ENCODE measurements around the gene PTPRJ. TPM values are rescaled to one million over a fixed set of nuclear protein-coding genes. Genes with fewer than 3 reads are reported as not detected.
A peak's percentile ranks its signal among the peaks of the same experiment; 100 is the strongest.

Gene PTPRJ
- total and polyA plus RNA-seq, 2 of the 13 experiments (the other 11 are each of a cell fraction or from before 2014, with no cell fraction given), result 1.0 to 1.2 TPM

DNA sequence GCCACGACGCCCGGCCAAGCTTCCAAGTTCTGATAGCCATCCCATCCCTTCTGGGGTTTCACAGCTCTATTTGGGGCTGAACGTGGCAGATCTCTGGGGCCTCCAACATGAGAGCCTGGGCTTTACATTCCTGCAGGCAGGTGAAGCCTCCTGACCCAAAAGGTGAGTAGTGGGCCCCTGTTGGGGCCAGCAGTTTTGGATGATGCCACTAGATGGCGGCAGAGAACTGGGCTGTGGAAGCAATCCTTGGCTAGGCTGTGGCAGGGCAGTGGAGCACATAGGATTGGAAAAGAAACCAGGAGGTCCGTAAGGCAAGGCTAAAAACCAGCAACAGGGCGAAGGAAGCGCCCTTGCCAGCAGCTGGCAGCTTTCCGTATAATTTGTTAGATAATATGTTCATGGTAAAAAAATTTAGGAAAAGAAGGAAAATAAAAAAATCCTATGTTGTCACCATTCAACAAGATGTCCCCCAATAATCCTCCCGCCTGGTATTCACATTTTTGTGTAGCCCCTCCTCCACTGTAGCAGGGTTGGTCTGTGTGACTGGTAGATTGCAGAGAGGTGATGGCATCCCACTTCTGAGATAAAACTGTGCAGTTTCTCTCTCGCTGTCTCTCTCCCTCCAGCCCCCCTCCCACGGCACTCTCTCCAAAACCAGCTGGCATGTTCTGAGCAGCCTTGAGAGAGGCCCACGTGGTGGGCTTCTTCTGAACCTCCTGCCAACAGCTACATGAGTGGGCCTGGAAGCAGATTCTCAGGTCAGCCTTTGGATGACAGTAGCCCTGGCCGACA lies 192.7 kb downstream of the PTPRJ start:
- H3K9ac ChIP-seq (ENCODE audit: insufficient read depth, low read depth, low read length), result no peak overlapping the region
- no peaks in the 10 kb centered on the region for H3K9me3 ChIP-seq (ENCODE audit: low read length)
- no TSS peak for BruUV-seq (replicated peaks)
- H3K27ac ChIP-seq (ENCODE audit: extremely low read length, insufficient read depth, low read length), result no peak overlapping the region
- ChIA-PET CTCF (ENCODE audit: low intra/inter-chr PET ratio, low total read pairs) (interaction anchor here (0.6 to 1.1 kb wide), 2 partner anchors 37 to 134 kb away, joined by 3 to 4 read pairs; no protein-coding TSS in a partner anchor), POLR2A (no interaction called here)
- no peak overlapping the region for H2AFZ ChIP-seq (ENCODE audit: low read length)
- no peak overlapping the region for H3K4me2 ChIP-seq (ENCODE audit: low read depth, low read length)
- in situ Hi-C loops (cut with HindIII; ENCODE audit: extremely low pct_ligation_motif_present, low pct_unique_long_range_greater_than_20kb), result no loop called here
- no peaks in the 10 kb centered on the region for H3K27me3 ChIP-seq (ENCODE audit: control insufficient read depth in 1 of 2, insufficient read depth in 2 of 2, low read length in 2 of 2)
- ATAC-seq (peak; percentile 98), FAIRE-seq (peak; percentile 66), DNase-seq (ENCODE audit: low spot score) (peak; percentile 43)
- H3K36me3 ChIP-seq (replicated peaks in 1 of 2; ENCODE audit: control insufficient read depth in 1 of 2, insufficient read depth in 2 of 2, low read length in 2 of 2), result no peaks in the 10 kb centered on the region
- intact Hi-C loops (cut with micrococcal nuclease; ENCODE audit: unreplicated experiment), result loop anchor here (2.0 to 10.0 kb wide), 2 partner anchors 38 to 1352 kb away; no protein-coding TSS in a partner anchor
- no peak overlapping the region for H3K4me3 ChIP-seq (replicated peaks in 1 of 3; ENCODE audit: insufficient read depth in 1 of 3, low read depth in 2 of 3, low read length in 3 of 3)
- TF ChIP-seq SMC3 (IDR thresholded peaks at IDR 0.05; ENCODE audit: low read length) (peak; percentile 65), YEATS4 (CRISPR knock-in tag; IDR thresholded peaks at IDR 0.05; ENCODE audit: borderline replicate concordance) (no peak), STAG1 (CRISPR knock-in tag; IDR thresholded peaks at IDR 0.05) (peak; percentile 83), TBX2 (CRISPR knock-in tag; IDR thresholded peaks at IDR 0.05; ENCODE audit: borderline replicate concordance) (no peak), ZNF572 (CRISPR knock-in tag; IDR thresholded peaks at IDR 0.05) (0 out of 2 replicates have a peak, but pooled peaks have one; percentile 16), ZSCAN12 (CRISPR knock-in tag; IDR thresholded peaks at IDR 0.05) (no peak), PCBP1 (IDR thresholded peaks at IDR 0.05; ENCODE audit: borderline replicate concordance, low read depth, low read length) (no peak), CTCF (CRISPR knock-in tag; IDR thresholded peaks at IDR 0.05) (peak; percentile 89), MEF2D (CRISPR knock-in tag; IDR thresholded peaks at IDR 0.05) (no peak), SIN3A (IDR thresholded peaks at IDR 0.05; ENCODE audit: borderline replicate concordance, low read depth, low read length) (no peak), U2AF2 (IDR thresholded peaks at IDR 0.05; ENCODE audit: low read depth, low read length) (no peak), RAD21 (CRISPR knock-in tag; IDR thresholded peaks at IDR 0.05) (peak; percentile 63)
- TF ChIP-seq, protein P1, sequence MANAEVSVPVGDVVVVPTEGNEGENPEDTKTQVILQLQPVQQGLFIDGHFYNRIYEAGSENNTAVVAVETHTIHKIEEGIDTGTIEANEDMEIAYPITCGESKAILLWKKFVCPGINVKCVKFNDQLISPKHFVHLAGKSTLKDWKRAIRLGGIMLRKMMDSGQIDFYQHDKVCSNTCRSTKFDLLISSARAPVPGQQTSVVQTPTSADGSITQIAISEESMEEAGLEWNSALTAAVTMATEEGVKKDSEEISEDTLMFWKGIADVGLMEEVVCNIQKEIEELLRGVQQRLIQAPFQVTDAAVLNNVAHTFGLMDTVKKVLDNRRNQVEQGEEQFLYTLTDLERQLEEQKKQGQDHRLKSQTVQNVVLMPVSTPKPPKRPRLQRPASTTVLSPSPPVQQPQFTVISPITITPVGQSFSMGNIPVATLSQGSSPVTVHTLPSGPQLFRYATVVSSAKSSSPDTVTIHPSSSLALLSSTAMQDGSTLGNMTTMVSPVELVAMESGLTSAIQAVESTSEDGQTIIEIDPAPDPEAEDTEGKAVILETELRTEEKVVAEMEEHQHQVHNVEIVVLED (CRISPR knock-in tag; IDR thresholded peaks at IDR 0.05; ENCODE audit: borderline replicate concordance), result no peak
- H4K20me1 ChIP-seq (ENCODE audit: insufficient read depth, low read length), result no peaks in the 10 kb centered on the region
- no peaks in the 10 kb centered on the region for H3K4me1 ChIP-seq (ENCODE audit: insufficient read depth, low read length)
- 34% methylated on average over 12 of the region's 14 CpGs for WGBS (ENCODE audit: low lambda C conversion rate)
- no peaks in the 10 kb centered on the region for H3K79me2 ChIP-seq (ENCODE audit: insufficient read depth, low read length)
